Vagina (tissue), 2 donors: ENCODE measurements around the gene FSD1L.

Experiments
- CTCF ChIP-seq, 3 experiments: fragments of 450-650 bp in 2 of 3; fragments of 200-600 bp in 1 of 3; sonication (generic) in 1 of 3; IDR thresholded peaks; one replicate each; pipeline ENCODE4 v1.5.1; 2017 to 2019; ENCODE audit warnings: antibody characterized with exemption in 3 of 3, mild to moderate bottlenecking in 2 of 3, moderate library complexity in 2 of 3
- POLR2AphosphoS5 ChIP-seq, 2 donors: sonication (generic); formaldehyde crosslinking; IDR thresholded peaks; one replicate each; pipeline ENCODE4 v1.9.0; 2017; ENCODE audit warnings: antibody characterized with exemption in 2 of 2, mild to moderate bottlenecking in 2 of 2, low read depth in 1 of 2; ENCODE audit not compliant: insufficient read depth in 1 of 2

- TF ChIP-seq POLR2AphosphoS5 (IDR thresholded peaks at IDR 0.05; ENCODE audit: insufficient read depth in 1 of 2, low read depth in 1 of 2) (no peak), CTCF (IDR thresholded peaks at IDR 0.05) (no peak)
These were observed 26.0 kb upstream of the FSD1L start for GRCh38 chr9:105421864-105422263.
